Neural progenitor cell (in vitro differentiated cells): ENCODE data around the gene CNP. TPM values are rescaled to one million over a fixed set of nuclear protein-coding genes. Genes with fewer than 3 reads are reported as not detected.

Source experiments
- DNase-seq: peaks from one replicate; pipeline ENCODE4 v3.0.0-alpha.2; 2016; ENCODE audit warnings: low spot score
- H2AFZ ChIP-seq: fragments of 200-600 bp; sonication (generic); replicated peaks from 2 replicates; pipeline ENCODE4 v1.6.1; 2016; ENCODE audit warnings: antibody characterized with exemption
- H3F3A ChIP-seq: fragments of 200-600 bp; sonication (generic); 2 replicates; pipeline ENCODE4 v1.6.1; 2016; ENCODE audit warnings: antibody characterized with exemption, low read depth
- H3K27ac ChIP-seq: fragments of 200-600 bp; sonication (generic); 2 replicates; pipeline ENCODE4 v1.5.1; 2016; ENCODE audit warnings: mild to moderate bottlenecking
- H3K27me3 ChIP-seq: fragments of 200-600 bp; sonication (generic); 2 replicates; pipeline ENCODE4 v1.6.1; 2016; ENCODE audit warnings: mild to moderate bottlenecking, moderate library complexity
- H3K36me3 ChIP-seq: fragments of 200-600 bp; sonication (generic); 2 replicates; pipeline ENCODE4 v1.5.1; 2016
- H3K4me1 ChIP-seq: fragments of 200-600 bp; sonication (generic); 2 replicates; pipeline ENCODE4 v1.6.1; 2016; ENCODE audit warnings: mixed run types
- H3K4me2 ChIP-seq: fragments of 200-600 bp; sonication (generic); 2 replicates; pipeline ENCODE4 v1.6.1; 2016
- H3K4me3 ChIP-seq: fragments of 200-600 bp; sonication (generic); 2 replicates; pipeline ENCODE4 v1.5.1; 2016
- H3K79me2 ChIP-seq: fragments of 200-600 bp; sonication (generic); 2 replicates; pipeline ENCODE4 v1.6.1; 2016; ENCODE audit warnings: low read depth
- H3K9ac ChIP-seq: fragments of 200-600 bp; sonication (generic); 2 replicates; pipeline ENCODE4 v1.6.1; 2016
- H3K9me3 ChIP-seq: fragments of 200-600 bp; sonication (generic); 2 replicates; pipeline ENCODE4 v1.5.1; 2016; ENCODE audit warnings: low read depth
- H4K20me1 ChIP-seq: fragments of 200-600 bp; sonication (generic); 2 replicates; pipeline ENCODE4 v1.6.1; 2016; ENCODE audit warnings: low read depth
- H3K27ac Mint-ChIP-seq: 3 replicates; pipeline ENCODE4 v1.8.0; 2021; ENCODE audit warnings: mixed read lengths
- H3K27me3 Mint-ChIP-seq: 2 replicates; pipeline ENCODE4 v1.8.0; 2022; ENCODE audit warnings: low read depth, mild to moderate bottlenecking, inconsistent platforms, moderate library complexity, mixed read lengths; ENCODE audit not compliant: insufficient read depth
- H3K36me3 Mint-ChIP-seq: 3 replicates; pipeline ENCODE4 v1.8.0; 2021; ENCODE audit warnings: mixed read lengths
- H3K4me1 Mint-ChIP-seq: 3 replicates; pipeline ENCODE4 v1.8.0; 2021; ENCODE audit warnings: mixed read lengths
- H3K4me3 Mint-ChIP-seq: 3 replicates; pipeline ENCODE4 v1.8.0; 2021; ENCODE audit warnings: mild to moderate bottlenecking, moderate library complexity, mixed read lengths
- H3K9me3 Mint-ChIP-seq: 3 replicates; pipeline ENCODE4 v1.8.0; 2020; ENCODE audit warnings: mixed read lengths
- CTCF ChIP-seq: fragments of 200-600 bp; sonication (generic); IDR thresholded peaks from 2 replicates; pipeline ENCODE4 v1.5.1; 2017; ENCODE audit warnings: antibody characterized with exemption, mild to moderate bottlenecking
- EZH2 ChIP-seq: fragments of 200-600 bp; sonication (generic); IDR thresholded peaks from 2 replicates; pipeline ENCODE4 v1.6.1; 2017; ENCODE audit warnings: antibody characterized with exemption, mild to moderate bottlenecking, moderate library complexity
- EZH2phosphoT487 ChIP-seq: fragments of 200-600 bp; sonication (generic); IDR thresholded peaks from 2 replicates; pipeline ENCODE4 v1.6.1; 2017; ENCODE audit warnings: antibody characterized with exemption
- total RNA-seq: library from RNA; depleted of rRNA; stranded (reverse); fragments of >200 nt; gene quantifications from 2 replicates; pipeline ENCODE4 v1.2.3, GENCODE V29; 2015; ENCODE audit warnings: low replicate concordance

Gene CNP
- total RNA-seq, 1 donor from 2014 or later = 38.6 TPM

DNA sequence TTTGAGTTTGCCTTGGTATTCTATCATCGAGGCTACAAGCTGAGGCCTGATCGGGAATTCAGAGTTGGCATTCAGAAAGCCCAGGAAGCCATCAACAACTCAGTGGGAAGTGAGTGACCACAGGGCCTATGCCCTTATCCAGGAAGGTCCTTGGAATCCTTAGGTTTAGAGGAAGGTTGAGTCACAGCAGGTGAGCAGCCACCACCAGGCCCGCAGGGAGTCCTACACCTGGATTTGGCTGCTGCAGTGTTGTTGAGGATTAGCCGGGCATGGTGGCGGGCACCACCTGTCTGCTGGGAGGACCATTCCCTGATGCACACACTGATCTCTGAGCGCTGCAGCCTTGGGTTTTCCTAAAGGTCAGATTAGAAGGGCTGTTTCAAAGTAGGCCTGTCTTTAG lies 31.0 kb upstream of the CNP start:
- peaks cover 7% of the 10 kb centered on the region for H3K36me3 Mint-ChIP-seq
- no peaks in the 10 kb centered on the region for H4K20me1 ChIP-seq
- H3K4me3 ChIP-seq = no peak overlapping the region
- peaks cover 2% of the 10 kb centered on the region for H3K27me3 Mint-ChIP-seq
- peaks cover 7% of the 10 kb centered on the region for H3K4me1 Mint-ChIP-seq
- no peak overlapping the region for H3K4me3 Mint-ChIP-seq
- no peaks in the 10 kb centered on the region for H3K9me3 Mint-ChIP-seq
- H3K36me3 ChIP-seq = no peaks in the 10 kb centered on the region
- peaks cover 6% of the 10 kb centered on the region for H3K79me2 ChIP-seq
- H3K9me3 ChIP-seq = no peaks in the 10 kb centered on the region
- no peaks in the 10 kb centered on the region for H3K27me3 ChIP-seq
- H3K27ac ChIP-seq = no peak overlapping the region
- H3F3A ChIP-seq = no peaks in the 10 kb centered on the region
- H3K4me2 ChIP-seq = no peak overlapping the region
- H2AFZ ChIP-seq = no peak overlapping the region
- DNase-seq = no peak
- peak overlapping the region; percentile 6 for H3K27ac Mint-ChIP-seq
- TF ChIP-seq EZH2 (no peak), CTCF (no peak), EZH2phosphoT487 (no peak)
- no peak overlapping the region for H3K9ac ChIP-seq
- peaks cover 4% of the 10 kb centered on the region for H3K4me1 ChIP-seq

DNA sequence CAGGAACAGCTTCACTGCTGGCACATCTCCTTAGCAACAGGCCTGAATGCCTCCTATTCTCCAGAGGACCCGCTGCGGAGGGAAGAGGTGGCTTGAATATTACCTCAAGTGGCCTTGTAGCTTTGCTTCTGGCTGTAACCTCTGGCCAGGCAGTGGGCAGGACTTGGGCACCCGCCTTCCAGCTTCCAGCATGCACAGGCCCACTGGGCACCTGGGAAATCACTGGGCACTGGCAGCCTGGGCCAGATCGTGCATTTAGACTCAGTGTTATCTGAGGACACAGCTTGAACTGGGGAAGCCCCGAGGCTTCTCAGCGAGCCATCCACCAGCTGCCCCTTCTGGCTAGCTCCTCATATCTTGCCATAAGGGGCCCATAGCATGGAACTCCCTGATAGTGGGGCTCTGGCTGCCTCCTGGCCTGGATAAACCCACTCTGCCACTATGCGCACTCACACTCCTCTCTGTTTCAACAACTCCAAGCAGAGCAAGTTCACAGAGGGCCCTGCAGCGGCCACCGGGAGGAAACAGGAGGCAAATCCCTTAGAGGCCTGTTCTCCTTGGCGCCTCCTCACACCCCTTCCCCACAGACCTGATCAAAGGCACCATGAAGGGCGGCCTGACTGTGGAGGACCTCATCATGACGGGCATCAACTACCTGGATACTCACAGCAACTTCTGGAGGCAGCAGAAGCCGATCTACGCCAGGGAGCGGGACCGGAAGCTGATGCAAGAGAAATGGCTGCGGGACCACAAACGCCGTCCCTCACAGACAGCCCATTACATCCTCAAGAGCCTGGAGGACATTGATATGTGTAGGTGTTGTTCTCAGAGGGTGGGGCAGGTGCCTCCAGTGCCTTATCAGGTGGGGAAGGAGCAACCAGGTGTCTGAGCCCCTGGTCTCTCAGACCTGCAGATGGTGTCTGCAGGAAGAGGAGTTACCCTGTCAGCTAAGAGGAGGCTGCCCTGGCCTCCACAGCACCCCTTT lies 28.3 kb upstream of the CNP start:
- DNase-seq = no peak
- no peaks in the 10 kb centered on the region for H3K79me2 ChIP-seq
- H3K36me3 Mint-ChIP-seq = peaks cover 8% of the 10 kb centered on the region
- no peak overlapping the region for H3K4me3 ChIP-seq
- no peak overlapping the region for H2AFZ ChIP-seq
- no peaks in the 10 kb centered on the region for H3K27me3 Mint-ChIP-seq
- H3K9me3 ChIP-seq = no peaks in the 10 kb centered on the region
- H3K27me3 ChIP-seq = no peaks in the 10 kb centered on the region
- H3K27ac ChIP-seq = no peak overlapping the region
- H3K4me3 Mint-ChIP-seq = no peak overlapping the region
- H3K27ac Mint-ChIP-seq = no peak overlapping the region
- H3K9ac ChIP-seq = no peak overlapping the region
- no peaks in the 10 kb centered on the region for H4K20me1 ChIP-seq
- H3K4me1 Mint-ChIP-seq = peaks cover 8% of the 10 kb centered on the region
- H3F3A ChIP-seq = no peaks in the 10 kb centered on the region
- no peaks in the 10 kb centered on the region for H3K9me3 Mint-ChIP-seq
- no peak overlapping the region for H3K4me2 ChIP-seq
- H3K36me3 ChIP-seq = no peaks in the 10 kb centered on the region
- no peaks in the 10 kb centered on the region for H3K4me1 ChIP-seq
- no peak for TF ChIP-seq EZH2phosphoT487

DNA sequence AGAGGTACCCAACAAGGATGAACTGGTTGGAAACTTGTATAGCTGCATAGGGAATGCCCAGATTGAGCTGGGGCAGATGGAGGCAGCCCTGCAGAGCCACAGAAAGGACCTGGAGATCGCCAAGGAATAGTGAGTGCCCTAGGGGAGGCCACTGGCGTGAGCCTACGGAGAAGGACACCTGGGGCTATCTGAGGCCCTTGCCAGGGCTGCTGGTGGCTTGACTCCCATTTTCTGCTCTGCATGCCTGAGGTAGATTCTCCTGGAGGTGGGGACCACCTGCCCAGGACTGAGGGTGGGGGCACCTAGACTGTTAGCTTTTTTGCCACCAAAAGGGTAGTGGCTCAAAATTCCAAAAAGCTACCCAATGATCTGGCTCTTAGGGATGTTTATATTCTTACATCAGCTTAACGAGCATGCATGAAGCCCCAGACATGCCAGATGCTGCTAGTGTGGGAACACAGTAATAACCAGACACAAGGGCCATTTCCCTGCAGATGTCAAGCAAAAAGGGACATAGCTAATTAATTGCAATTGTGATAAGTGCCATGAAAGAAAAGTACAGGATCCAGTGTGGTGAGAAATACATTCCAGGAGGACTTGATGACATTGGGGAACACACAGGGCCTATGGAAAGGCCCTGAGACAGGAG lies 27.4 kb upstream of the CNP start:
- no peak for DNase-seq
- H3K4me1 Mint-ChIP-seq = peaks cover 8% of the 10 kb centered on the region
- H3K36me3 Mint-ChIP-seq = peaks cover 8% of the 10 kb centered on the region
- no peak for TF ChIP-seq EZH2
- no peak overlapping the region for H3K4me3 Mint-ChIP-seq
- Histone ChIP-seq H3K4me1 (no peaks in the 10 kb centered on the region), H3K9me3 (no peaks in the 10 kb centered on the region), H3K4me3 (no peak overlapping the region), H3K27ac (no peak overlapping the region), H3K36me3 (no peaks in the 10 kb centered on the region), H3F3A (no peaks in the 10 kb centered on the region), H2AFZ (no peak overlapping the region), H4K20me1 (no peaks in the 10 kb centered on the region), H3K79me2 (no peaks in the 10 kb centered on the region), H3K4me2 (no peak overlapping the region), H3K9ac (no peak overlapping the region), H3K27me3 (no peaks in the 10 kb centered on the region)
- no peaks in the 10 kb centered on the region for H3K27me3 Mint-ChIP-seq
- no peak overlapping the region for H3K27ac Mint-ChIP-seq
- no peaks in the 10 kb centered on the region for H3K9me3 Mint-ChIP-seq

DNA sequence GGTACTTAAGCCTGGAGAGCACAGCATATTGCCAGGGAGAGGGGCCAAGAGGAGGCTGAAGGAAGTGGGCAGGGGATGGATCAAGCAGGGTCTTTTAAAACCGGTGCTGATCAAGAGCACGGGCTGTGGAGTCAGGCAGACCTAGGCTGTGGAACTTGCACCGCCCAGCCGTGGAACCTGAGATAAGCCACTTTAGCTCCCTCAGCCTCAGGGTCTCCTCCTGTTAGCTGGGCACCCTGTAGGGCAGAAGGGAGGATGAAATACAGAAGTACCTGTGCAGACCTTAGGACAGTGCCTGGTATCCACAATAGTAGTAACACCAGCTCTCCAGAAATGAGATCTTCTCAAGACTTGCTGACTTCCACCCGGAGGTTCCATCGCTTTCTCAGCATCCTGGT lies 26.9 kb upstream of the CNP start:
- Histone ChIP-seq H3K79me2 (no peaks in the 10 kb centered on the region), H2AFZ (no peak overlapping the region), H3K9me3 (no peaks in the 10 kb centered on the region), H3K36me3 (no peaks in the 10 kb centered on the region), H3K9ac (no peak overlapping the region), H3K4me1 (no peaks in the 10 kb centered on the region), H3F3A (no peaks in the 10 kb centered on the region), H3K4me3 (no peak overlapping the region), H3K27ac (no peak overlapping the region), H3K27me3 (no peaks in the 10 kb centered on the region), H3K4me2 (no peak overlapping the region), H4K20me1 (no peaks in the 10 kb centered on the region)
- peaks cover 8% of the 10 kb centered on the region for H3K4me1 Mint-ChIP-seq
- H3K4me3 Mint-ChIP-seq = no peak overlapping the region
- H3K27ac Mint-ChIP-seq = no peak overlapping the region
- H3K27me3 Mint-ChIP-seq = no peaks in the 10 kb centered on the region
- H3K36me3 Mint-ChIP-seq = peaks cover 6% of the 10 kb centered on the region
- no peaks in the 10 kb centered on the region for H3K9me3 Mint-ChIP-seq
- no peak for DNase-seq
- no peak for TF ChIP-seq EZH2
- TF ChIP-seq CTCF = no peak
- TF ChIP-seq EZH2phosphoT487 = no peak
